Adrenal gland (tissue), 5 donors: Measurements from ENCODE around the gene BDNF.

Source experiments
- CTCF ChIP-seq, 6 experiments: fragments of 450-650 bp in 4 of 6; fragments of 200-600 bp in 2 of 6; sonication (generic) in 1 of 6; IDR thresholded peaks; 1 replicate in 5 of 6; 2 replicates in 1 of 6; pipeline versions ENCODE4 v1.5.1 to v1.8.0; 2016 to 2021; ENCODE audit warnings: antibody characterized with exemption in 6 of 6, mild to moderate bottlenecking in 2 of 6, moderate library complexity in 1 of 6
- POLR2A ChIP-seq, 2 donors: fragments of 450-650 bp; IDR thresholded peaks; one replicate each; pipeline ENCODE4 v1.6.1; 2017; ENCODE audit warnings: antibody characterized with exemption in 2 of 2, mild to moderate bottlenecking in 2 of 2, moderate library complexity in 1 of 2
- donor health status: DM: no; HTN: no; CAD: no.

GRCh38 chr11:27612932-27613880 lies 87.0 kb downstream of the BDNF start:
- TF ChIP-seq CTCF (IDR thresholded peaks at IDR 0.05) = no peak
- no peak for TF ChIP-seq POLR2A (IDR thresholded peaks at IDR 0.05)
